Right ventricle myocardium superior (tissue), 1 donor: Measurements from ENCODE around the gene MRS2. TPM values are rescaled to one million over a fixed set of nuclear protein-coding genes. Genes with fewer than 3 reads are reported as not detected.

Experiments
- ATAC-seq: fragments of 200-7000 bp; cut with Tn5 transposase; one replicate; pipeline ENCODE4 v1.9.1; 2020; ENCODE audit warnings: mild to moderate bottlenecking; ENCODE audit not compliant: poor library complexity
- DNase-seq: peaks from one replicate; pipeline ENCODE4 v3.0.0-alpha.2; 2020
- intact Hi-C: fragments of 100-400 bp; cut with DNase I; formaldehyde crosslinking; loops from one replicate; pipeline ENCODE4 v1.11.2; 2022
- total RNA-seq: library from RNA; stranded (reverse); fragmentation: NEBNext Ultra II Directional; extraction: Animal tissue kit (Norgen Biotek cat#: 25700); gene quantifications from one replicate; pipeline ENCODE4 v1.2.1, GENCODE V29; 2021
- donor health status: DM: no; HTN: yes; CAD: no; lungs with severe emphysema.

The MRS2 gene
- total RNA-seq, 1 donor from 2014 or later = 43.8 TPM

DNA sequence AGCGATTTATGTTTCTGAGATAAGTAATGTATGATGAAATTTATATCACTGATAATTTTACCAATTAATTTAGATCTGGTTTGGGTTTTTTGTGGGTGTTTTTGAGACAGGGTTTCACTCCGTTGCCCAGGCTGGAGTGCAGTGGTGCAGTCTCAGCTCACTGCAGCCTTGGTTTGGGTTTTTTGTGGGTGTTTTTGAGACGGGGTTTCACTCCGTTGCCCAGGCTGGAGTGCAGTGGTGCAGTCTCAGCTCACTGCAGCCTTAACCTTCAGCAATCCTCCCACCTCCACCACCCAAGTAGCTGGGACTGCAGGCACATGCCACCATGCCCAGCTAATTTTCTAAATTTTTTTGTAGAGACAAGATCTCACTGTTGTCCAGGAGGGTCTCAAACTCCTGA, 13.0 kb downstream of the MRS2 start:
- DNase-seq (no peak), ATAC-seq (no peak)
- intact Hi-C loops = no loop called here

GRCh38 chr6:24419526-24419925, 16.8 kb downstream of the MRS2 start:
- no peak for DNase-seq
- no peak for ATAC-seq
- intact Hi-C loops = no loop called here

DNA sequence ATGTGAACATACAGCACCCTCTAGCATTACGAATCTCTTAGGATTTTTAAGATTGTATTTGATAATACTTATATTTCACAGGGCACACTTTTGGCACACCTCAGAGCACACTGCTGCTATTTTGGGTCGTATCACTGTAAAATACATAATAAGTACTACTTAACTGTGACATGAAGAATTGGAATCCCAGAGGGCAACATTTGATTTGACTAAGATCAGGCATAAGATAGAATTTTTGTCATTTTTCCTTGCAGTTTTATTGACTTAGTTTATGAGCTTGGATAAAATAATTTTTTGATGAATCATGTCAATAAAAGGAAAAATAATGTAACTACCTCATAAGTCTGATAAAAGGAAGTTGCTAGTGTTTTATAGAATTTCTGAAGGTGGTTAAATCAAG, 22.4 kb downstream of the MRS2 start:
- intact Hi-C loops = loop anchor here (10.0 kb wide), 1 partner anchor 280 kb away; no protein-coding TSS in a partner anchor
- DNase-seq (no peak), ATAC-seq (no peak)

GRCh38 chr6:24426729-24427446, 24.2 kb downstream of the MRS2 start:
- no peak for DNase-seq
- no peak for ATAC-seq
- intact Hi-C loops = loop anchor here (10.0 kb wide), 1 partner anchor 278 kb away; no protein-coding TSS in a partner anchor

DNA sequence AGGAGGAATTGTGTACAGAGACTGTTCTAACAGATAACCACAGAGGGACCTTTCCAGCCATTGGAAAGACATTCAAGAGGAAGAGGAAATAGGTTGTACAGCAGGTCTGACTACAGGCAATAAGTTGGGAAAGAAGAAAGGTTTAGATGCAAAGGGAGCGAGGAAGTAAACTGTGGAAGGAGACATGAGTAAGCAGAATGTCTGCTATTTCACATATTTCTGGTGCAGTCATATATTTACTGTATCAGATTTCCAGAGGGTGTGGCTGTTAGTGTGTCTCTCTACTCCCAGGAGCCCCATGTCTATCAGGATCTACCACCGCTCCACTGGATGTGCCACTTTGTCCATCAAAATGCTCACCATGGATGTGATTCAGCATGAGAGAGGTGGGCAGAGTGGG, 25.9 kb downstream of the MRS2 start:
- ATAC-seq = no peak
- DNase-seq = no peak
- intact Hi-C loops = loop anchor here (10.0 kb wide), 1 partner anchor 276 kb away; no protein-coding TSS in a partner anchor

GRCh38 chr6:24429146-24429545, 26.4 kb downstream of the MRS2 start:
- intact Hi-C loops = loop anchor here (10.0 kb wide), 1 partner anchor 276 kb away; no protein-coding TSS in a partner anchor
- DNase-seq (no peak), ATAC-seq (no peak)

- ATAC-seq (no peak), DNase-seq (no peak)
- intact Hi-C loops = loop anchor here (10.0 kb wide), 1 partner anchor 85 kb away; no protein-coding TSS in a partner anchor
Observed at GRCh38 chr6:24430086-24430485, 27.4 kb downstream of the MRS2 start.

DNA sequence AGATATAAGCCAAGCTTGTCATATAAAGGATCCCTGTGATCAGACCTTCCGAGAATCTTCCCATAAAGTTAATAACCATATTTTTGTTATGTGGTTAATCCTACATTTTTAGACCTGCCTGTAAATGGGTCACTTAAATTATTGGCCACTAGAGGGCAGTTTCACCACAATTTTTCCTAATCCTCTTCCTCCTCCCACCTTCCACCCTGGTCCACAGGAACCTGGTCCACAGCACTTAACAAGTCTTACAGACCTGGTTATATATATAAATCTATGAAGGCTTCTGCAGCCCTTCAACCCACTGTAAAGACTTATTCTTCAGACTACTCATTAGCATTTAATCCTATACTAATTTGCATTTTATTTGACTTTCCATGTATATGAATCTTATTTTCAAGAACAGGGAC, 28.3 kb downstream of the MRS2 start:
- peak; percentile 83 for ATAC-seq

DNA sequence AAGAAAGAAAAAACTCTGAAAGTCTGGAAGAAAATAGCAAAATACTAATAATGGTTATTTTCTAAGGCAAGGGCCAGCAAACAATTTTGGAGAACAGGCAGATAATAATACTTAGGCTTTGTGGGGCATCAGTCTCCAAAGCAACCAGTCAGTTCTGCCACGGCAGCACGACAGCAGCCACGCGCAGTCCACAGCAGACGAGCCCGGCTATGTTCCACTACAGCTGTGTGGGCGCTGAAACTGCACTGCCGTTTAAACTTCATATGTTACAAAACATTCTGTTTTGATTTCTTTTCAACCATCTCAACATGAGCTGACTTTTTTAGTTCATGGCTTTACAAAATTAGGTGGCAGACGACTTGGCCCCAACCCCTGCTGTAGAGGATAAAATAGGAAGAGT, 29.9 kb downstream of the MRS2 start:
- no peak for ATAC-seq
- no peak for DNase-seq
- intact Hi-C loops = loop anchor here (10.0 kb wide), 1 partner anchor 82 kb away; no protein-coding TSS in a partner anchor

More for the DNA sequence above, 28.3 kb downstream of the MRS2 start:
- intact Hi-C loops = loop anchor here (10.0 kb wide), 1 partner anchor 84 kb away; no protein-coding TSS in a partner anchor
- DNase-seq = no peak

DNA sequence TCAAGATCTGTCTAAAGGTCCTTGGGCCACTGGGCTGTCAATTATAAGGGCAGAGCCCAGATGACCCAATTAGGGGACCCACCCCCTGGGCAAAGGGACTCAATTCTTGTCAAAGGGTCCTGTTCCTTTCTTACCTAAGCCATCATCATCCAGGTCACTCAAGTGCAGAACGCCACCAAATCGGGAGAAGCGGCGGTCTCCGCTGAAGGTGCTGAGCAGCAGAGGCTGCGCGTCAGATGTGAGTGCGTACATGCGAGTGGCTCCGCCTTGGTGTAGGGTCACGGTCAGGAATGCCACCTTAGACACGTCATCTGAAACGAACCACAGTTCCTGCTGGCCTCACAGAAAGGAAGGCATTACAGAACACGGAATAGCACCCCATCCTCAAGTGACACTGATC, 34.2 kb downstream of the MRS2 start:
- DNase-seq (no peak), ATAC-seq (no peak)
- intact Hi-C loops = loop anchor here (10.0 kb wide), 1 partner anchor 78 kb away; no protein-coding TSS in a partner anchor

- DNase-seq (no peak), ATAC-seq (no peak)
- intact Hi-C loops = loop anchor here (10.0 kb wide), 1 partner anchor 75 kb away; no protein-coding TSS in a partner anchor
Observed at GRCh38 chr6:24439858-24440539, 37.3 kb downstream of the MRS2 start.

DNA sequence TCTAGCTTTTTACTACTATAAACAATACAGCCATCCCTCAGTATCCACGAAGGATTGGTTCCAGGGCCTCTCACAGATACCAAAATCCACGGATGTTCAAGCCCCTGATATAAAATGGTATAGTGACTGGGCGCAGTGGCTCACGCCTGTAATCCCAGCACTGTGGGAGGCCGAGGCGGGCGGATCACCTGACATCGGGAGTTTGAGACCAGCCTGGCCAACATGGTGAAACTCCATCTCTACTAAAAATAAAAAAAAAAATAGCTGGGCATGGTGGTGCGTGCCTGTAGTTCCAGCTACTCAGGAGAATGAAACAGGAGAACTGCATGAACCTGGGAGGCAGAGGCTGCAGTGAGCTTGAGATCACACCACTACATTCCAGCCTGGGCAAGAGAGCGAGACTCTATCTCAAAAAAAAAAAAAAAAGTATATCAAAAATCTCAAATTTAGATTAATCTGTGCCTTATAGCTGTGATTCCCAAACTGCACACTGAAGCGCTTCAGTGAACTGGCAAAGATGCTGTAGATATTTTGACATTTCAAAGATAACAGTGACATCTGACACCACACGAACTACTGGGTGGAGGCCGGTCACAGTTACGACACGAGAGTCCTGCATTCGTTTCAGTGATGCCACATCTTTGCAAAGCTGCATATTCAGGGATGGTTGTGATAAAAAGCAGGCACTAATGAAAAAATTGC, 38.3 kb downstream of the MRS2 start:
- intact Hi-C loops = no loop called here
- no peak for ATAC-seq
- no peak for DNase-seq

- ATAC-seq (no peak), DNase-seq (no peak)
- intact Hi-C loops = no loop called here
Observed at GRCh38 chr6:24441599-24441904, 38.8 kb downstream of the MRS2 start.

- intact Hi-C loops = no loop called here
- DNase-seq (no peak), ATAC-seq (no peak)
Observed at GRCh38 chr6:24444588-24444987, 41.9 kb downstream of the MRS2 start.

DNA sequence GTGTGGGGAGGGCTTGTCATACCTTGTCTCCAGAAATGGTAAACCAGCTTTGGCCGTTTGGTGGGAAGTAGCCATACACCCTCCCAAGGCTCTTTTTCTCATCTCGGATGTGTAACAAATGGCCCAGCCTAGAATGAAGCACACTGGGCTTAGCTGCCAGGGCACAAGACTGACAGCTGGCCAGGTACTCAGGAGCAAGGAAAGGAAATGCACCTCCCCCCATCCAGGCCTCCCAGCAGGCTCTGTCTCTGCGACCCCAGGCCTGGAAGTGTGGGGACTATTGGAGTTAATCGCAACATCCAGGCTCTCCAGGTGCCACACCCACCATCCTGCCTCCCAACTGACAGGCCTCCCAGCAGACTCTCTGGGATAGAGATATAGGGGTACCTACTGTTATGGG, 43.0 kb downstream of the MRS2 start:
- intact Hi-C loops = no loop called here

DNA sequence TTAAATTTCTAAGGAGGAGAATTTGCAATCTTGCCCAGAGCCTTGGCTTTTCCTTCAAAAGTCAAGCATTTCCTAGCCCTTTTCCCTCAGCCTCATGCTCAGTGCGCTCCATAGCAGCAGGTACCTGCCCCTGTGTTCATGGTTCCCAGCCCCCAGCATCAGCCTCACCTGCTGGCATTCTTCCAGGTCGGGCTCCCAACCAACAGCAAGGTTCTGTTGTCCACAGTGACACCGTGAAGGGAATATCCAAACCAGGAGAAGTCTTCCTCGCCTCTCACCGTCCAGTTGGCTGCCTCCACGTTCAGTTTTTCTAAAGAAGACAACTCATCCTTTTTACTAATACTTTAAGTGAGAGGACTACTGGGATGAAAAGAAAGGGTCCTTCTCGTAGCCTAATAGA, 43.9 kb downstream of the MRS2 start:
- ATAC-seq (no peak), DNase-seq (no peak)
- intact Hi-C loops = no loop called here

More for the DNA sequence above, 43.0 kb downstream of the MRS2 start:
- DNase-seq (no peak), ATAC-seq (no peak)

DNA sequence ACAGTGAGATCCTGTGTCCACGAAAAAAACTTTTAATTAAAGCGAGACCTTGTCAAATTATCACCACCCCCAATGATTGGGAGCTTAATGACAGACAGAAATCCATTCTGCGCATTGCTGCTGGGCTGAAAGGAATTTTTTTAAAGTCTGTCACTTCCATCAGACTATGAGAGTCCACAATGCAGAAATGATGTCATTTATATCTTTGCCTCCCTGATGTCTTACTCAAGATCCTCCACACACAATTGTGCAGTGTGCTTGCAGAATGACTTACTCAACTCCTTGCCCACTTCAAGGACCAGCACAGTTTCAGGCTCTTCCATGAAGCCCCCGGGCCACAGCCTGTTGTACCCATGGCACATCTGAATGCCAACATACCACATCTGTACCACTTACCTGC, 45.7 kb downstream of the MRS2 start:
- ATAC-seq (no peak), DNase-seq (no peak)
- intact Hi-C loops = no loop called here

- no peak for DNase-seq
- intact Hi-C loops = no loop called here
- ATAC-seq = no peak
Observed at GRCh38 chr6:24448828-24449525, 46.2 kb downstream of the MRS2 start.
